Activated T-helper 1 cell treated with anti-CD3 and anti-CD28 coated beads, Interleukin-2, amount 50 U/mL, for 16 hours (primary cell): ENCODE measurements around the gene HHAT.

Experiments
- DNase-seq, 2 donors: peaks; one replicate each; pipeline ENCODE4 v3.0.0-alpha.2; 2020; ENCODE audit warnings: low read depth in 1 of 2, low spot score in 1 of 2

HHAT gene

GRCh38 chr1:210437111-210437510, 108.4 kb downstream of the HHAT start:
- DNase-seq, result no peak

DNA sequence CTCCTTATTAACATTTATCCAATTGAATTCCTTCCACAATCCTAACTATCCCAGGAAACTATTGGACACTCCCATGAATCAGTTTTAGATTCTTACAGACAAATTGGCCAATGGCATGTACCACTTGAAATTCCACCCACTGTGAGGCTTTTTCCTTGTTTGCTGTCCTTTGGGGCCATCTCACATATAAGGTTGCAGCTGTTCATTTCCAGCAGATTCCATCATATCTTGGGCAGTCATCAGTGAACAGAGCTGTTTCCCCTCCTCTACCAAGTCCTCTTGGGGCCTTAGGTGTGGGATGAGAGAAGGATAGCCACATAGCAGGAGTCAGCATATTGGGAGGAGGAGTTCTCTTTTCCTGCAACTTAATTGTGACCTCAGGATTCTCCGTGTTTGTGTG, 109.1 kb downstream of the HHAT start:
- no peak for DNase-seq

DNA sequence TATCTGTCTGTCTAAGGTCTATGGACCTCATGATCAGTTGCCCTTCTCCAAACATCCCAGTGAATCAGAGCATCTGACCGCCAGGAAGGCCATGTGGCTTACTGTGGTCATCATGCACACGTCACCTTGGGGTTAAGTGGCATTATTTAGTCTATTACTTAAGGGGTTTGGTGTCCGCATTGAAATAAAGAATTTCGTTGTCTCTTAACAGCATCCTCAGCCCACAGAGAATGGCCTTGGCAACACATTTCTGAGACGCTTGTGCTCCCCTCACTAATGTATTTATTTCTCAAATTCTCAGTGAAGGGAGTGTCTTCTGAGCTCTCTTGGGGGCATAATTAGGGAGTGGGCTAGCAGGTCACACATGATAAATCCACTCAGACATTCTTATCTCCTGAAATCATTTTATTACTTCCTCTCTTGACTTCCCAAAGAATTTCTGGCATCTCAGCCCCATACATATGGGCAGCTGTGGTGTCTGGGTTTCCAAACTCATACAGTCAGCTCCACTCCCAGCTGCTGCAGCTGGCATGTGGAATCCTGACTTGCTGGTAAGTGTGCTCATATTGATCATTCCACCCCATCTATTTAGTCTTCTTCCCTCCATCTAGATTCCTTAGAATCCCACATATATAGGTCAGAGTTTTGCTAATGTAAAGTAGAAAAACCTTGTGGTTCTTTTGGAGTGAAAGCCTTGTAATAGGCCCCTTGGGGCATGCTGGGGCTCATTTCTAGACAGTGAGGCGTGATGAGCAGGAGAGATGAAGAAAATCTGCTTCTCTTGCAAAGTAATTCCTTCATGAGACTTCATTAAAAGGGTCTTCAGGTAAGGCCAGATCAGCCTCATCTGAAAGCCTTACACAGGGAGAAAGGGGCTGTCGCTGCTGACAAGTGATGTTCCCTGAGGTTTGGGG, 110.5 kb downstream of the HHAT start:
- DNase-seq, result no peak

DNA sequence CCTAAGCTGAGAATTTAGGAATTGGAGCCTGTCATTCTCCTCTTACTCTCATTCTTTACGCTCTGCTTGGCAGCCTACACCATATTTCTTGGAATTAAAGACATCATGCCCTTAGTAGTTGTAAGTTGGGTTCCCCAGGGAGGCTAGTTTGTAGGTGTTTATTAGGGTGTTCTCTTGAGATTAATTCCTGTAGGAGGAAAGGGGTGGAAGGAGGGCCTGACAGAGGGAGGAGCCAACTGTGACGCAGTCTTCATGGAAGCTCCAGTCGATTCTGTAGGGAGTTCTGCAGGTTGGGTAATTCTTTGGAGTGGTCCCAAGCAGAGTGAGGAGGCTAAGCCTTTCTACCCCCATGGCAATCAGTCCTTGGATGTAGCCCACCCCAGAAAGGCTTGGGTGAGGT, 111.4 kb downstream of the HHAT start:
- no peak for DNase-seq

GRCh38 chr1:210441028-210441427, 112.3 kb downstream of the HHAT start:
- DNase-seq, result no peak

GRCh38 chr1:210445485-210445884, 116.8 kb downstream of the HHAT start:
- DNase-seq, result no peak

DNA sequence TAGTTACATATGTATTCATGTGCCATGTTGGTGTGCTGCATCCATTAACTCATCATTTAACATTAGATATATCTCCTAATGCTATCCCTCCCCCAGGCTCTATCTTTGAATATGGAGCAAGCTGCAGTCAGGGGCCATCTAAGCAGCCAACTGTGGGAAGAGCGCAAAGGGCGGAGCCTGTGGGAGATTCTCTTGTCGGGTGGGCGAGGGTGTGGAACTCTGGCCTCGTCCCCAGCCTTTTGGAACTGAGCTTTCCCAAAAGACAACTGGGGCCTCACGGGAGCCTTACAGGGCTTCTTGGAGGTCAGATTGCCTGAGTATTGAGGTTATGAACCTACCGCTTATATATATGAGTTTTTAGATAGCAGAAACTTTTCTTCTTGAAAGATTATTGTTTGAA, 117.2 kb downstream of the HHAT start:
- DNase-seq, result no peak

GRCh38 chr1:210446479-210446878, 117.8 kb downstream of the HHAT start:
- peak; percentile 45 to 60 for DNase-seq

GRCh38 chr1:210447456-210448057, 118.9 kb downstream of the HHAT start:
- no peak for DNase-seq

DNA sequence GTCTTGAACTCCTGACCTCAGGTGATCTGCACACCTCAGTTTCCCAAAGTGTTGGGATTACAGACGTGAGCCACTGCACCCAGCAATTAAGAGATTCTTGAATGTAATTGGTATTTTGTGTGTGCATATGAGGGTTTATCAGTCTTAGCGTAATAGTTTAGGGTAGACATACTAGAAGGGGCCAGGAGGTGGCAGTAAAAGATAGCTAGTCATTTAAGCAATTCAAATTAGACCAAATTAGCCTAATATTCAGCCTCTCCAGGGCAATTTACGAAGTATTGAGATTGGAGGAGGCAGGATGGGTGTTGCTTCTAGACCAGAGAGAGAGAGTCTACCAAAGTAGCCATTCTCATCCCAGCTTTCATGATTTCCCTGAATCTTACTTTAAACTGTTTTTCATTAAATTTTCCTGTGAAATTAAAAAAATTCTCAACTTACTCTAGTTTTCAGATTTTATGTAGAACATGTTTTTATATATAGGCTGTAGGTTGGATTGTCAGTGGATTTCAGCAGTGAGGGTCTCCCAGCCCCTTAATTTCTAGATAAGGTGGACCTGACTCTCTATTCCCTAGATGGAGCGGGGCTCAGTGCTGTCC, 119.7 kb downstream of the HHAT start:
- no peak for DNase-seq

GRCh38 chr1:210455840-210456603, 127.3 kb downstream of the HHAT start:
- no peak for DNase-seq

DNA sequence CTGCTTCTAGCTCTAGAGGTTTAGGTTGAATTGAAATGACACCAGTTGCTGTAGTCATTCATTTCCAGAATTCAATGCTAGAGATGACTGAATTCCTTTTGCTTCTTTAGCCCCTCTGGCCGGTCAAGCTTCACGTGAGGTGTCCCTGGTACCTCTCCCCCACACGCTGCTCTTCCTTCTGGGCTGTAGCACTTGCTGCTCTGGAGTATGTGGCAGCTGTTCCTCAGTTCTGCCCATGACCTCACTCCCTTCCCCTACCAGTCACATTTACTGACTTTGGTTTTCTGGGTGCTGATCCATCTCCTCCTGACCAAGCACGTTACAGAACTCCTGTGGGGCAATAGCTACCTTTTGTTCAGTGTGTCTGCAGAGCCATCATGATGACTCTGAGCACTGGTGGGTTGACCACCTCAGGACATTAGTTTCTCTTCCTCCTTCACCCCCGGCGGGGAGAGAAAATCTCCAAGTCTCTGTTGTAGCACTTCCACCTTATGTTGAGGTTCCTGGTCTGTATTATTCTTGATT, 128.1 kb downstream of the HHAT start:
- no peak for DNase-seq

- no peak for DNase-seq
These were observed 128.9 kb downstream of the HHAT start for GRCh38 chr1:210457568-210457967.

DNA sequence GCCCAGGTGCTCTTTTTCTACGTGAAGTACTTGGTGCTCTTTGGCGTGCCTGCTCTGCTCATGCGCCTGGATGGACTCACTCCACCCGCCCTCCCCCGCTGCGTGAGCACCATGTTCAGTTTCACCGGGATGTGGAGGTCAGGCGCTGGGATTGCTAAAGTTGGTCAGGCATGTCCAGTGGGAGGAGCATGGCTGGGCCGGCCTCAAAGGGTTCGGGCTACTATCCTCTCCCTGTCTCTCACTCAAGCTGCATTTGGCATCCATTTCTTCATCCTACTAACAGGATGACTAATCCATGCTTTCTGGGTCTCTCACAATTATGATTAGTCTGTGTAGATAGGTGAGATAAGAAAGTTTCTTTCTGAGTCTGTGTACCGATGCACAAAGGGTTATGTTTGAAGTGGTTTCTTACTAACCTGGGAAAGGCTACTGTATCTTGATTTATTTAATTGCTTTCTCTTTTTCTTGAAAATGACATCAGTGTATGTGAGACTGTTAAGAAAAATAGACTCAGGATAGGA, 135.9 kb downstream of the HHAT start:
- no peak for DNase-seq

- no peak for DNase-seq
These were observed 136.4 kb downstream of the HHAT start for GRCh38 chr1:210465150-210465549.

DNA sequence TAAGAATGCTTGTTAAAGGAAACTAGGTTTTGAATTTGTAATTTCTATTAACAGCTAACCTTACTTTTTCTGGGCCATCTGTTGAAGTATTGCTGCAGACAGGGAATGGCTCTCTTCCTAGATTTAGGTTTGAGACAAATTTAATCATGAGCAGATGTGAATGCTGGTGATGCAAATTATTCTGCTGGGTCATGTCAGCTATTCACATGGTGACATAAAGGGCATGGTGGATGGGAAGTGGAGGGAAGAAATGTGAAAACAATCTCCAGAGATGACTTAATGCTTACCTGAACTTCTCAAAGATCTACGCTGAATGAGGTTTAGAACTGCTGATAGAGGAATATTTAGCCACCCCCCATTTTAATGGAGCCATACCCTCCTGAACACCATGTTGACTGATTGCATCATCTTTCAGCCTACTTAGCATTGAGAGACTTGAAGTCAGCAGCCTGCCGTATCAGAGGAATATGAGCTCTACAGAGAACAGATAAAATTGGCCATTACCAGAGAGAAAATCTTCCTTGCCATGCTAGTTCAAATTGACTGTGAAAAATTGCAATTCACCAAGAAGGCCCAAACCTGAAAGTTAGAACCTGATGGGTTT, 138.8 kb downstream of the HHAT start:
- DNase-seq, result no peak

DNA sequence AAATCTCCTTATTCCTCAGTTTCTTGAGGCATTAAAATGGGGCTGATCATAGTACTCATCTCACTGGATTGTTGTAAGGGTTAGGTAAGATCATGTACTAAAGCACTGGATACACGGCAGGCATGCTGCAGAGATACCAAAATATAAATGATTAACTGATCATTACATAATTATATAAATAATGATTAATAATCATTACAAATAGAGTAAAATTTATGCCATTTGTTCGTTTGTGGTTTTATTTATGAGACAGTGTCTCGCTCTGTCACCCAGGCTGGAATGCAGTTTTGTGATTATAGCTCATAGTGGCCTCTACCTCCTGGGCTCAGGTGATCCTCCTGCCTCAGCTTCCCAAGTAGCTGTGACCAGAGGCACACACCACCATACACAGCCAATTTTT, 140.7 kb downstream of the HHAT start:
- DNase-seq, result no peak

- no peak for DNase-seq
These were observed 146.6 kb downstream of the HHAT start for GRCh38 chr1:210475321-210475720.

GRCh38 chr1:210475806-210476205, 147.1 kb downstream of the HHAT start:
- no peak for DNase-seq

DNA sequence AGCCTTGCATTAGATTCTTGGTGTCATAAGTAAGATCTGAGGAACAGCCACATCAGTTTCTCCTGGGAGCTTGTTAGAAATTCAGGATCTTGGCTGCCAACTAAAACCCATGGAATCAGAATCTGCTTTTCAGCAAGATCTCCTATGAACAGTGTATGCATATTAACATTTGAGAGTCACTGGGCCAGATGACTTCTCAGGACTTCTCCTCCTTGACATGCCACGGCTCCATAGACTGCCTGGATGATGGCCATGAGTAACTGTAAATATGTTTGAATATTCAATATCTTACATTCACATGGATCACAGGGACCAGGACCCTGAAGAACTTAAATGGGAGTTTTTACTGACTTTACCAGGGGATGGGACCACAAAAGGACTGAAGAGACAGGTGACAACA, 148.0 kb downstream of the HHAT start:
- DNase-seq, result no peak
